IPS-20b (cell line): Measurements from ENCODE around the gene KIF26B.

Experiments used
- H3K27ac ChIP-seq: one replicate; pipeline ENCODE4 v1.5.1; 2013; ENCODE audit warnings: low read length
- H3K27me3 ChIP-seq: 2 replicates; pipeline ENCODE4 v1.6.1; 2013; ENCODE audit warnings: mild to moderate bottlenecking, low read length, inconsistent platforms; ENCODE audit not compliant: insufficient read depth
- H3K36me3 ChIP-seq: 2 replicates; pipeline ENCODE4 v1.6.1; 2013; ENCODE audit warnings: low read depth, mild to moderate bottlenecking, inconsistent platforms, low read length, moderate library complexity; ENCODE audit not compliant: insufficient read depth
- H3K4me1 ChIP-seq: 2 replicates; pipeline ENCODE4 v1.6.1; 2013; ENCODE audit warnings: mild to moderate bottlenecking, control low read depth, inconsistent platforms, low read length, moderate library complexity; ENCODE audit not compliant: insufficient read depth
- H3K4me3 ChIP-seq: 2 replicates; pipeline ENCODE4 v1.5.1; 2013; ENCODE audit warnings: mild to moderate bottlenecking, low read length, inconsistent platforms
- H3K9ac ChIP-seq: 2 replicates; pipeline ENCODE4 v1.6.1; 2013; ENCODE audit warnings: low read depth, mild to moderate bottlenecking, inconsistent platforms, low read length, moderate library complexity
- H3K9me3 ChIP-seq: 2 replicates; pipeline ENCODE4 v1.6.1; 2013; ENCODE audit warnings: mild to moderate bottlenecking, low read depth, low read length, inconsistent platforms; ENCODE audit not compliant: insufficient read depth

The KIF26B gene

DNA sequence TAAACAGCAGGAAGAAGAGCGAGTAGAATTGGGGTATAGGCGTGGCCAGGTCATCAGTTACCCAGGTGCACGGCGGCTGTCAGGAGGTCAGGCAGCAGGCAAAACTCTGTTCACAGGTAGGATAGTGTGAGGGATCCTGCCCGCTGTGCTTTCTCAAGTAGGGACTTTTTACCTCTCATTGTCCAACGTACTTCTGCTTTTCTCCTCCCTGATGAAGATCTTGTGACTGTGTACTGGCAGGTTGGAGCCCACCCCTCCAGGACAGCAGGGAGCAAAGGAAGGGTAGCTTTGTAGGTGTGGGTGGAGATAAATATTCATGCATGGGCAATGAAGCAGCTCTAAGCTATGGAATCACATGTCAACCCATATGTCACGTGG lies 373.5 kb downstream of the KIF26B start:
- Histone ChIP-seq H3K27ac (no peak overlapping the region), H3K4me1 (no peaks in the 10 kb centered on the region), H3K27me3 (no peaks in the 10 kb centered on the region), H3K9me3 (no peaks in the 10 kb centered on the region), H3K4me3 (no peak overlapping the region), H3K36me3 (no peaks in the 10 kb centered on the region), H3K9ac (no peak overlapping the region)

DNA sequence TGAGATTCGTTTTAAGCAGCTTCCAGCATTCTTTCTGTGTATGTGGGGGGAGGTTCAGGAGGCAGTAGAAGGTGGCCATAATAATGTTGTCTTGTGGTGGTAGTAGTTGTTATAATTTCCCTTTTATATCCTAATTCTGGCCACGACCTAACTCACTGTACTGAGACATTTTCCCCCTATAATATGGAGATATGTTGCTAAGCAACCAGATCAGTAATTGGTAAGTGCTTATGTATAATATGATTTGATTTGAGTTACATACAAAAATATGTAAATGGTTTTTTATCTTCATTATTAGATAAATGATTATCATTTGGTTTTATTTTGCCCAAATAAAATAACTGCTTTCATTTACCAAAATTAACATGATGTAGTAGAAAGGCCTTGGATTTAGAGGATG lies 376.2 kb downstream of the KIF26B start:
- H3K36me3 ChIP-seq: no peaks in the 10 kb centered on the region
- no peaks in the 10 kb centered on the region for H3K9me3 ChIP-seq
- no peaks in the 10 kb centered on the region for H3K27me3 ChIP-seq
- no peak overlapping the region for H3K27ac ChIP-seq
- H3K4me3 ChIP-seq: no peak overlapping the region
- H3K4me1 ChIP-seq: no peaks in the 10 kb centered on the region
- H3K9ac ChIP-seq: no peak overlapping the region

DNA sequence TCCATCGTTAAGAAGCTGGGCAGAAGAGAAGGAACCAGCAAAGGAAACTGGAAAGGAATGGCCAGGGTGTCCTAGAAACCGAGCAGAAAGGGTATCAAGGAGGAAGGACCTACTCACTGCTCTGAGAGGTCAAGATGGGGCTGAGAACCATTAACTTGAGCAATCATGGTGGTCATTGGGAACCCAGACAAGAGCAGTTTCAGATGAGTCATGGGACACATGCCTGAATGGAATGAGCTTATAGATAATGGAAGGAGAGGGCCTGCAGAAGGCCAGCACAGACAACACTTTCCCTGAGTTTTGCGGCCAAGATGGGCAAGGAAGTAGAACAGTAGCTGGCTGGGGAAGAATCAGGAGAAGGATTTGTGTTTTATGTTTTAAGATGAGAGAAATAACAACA lies 383.2 kb downstream of the KIF26B start:
- Histone ChIP-seq H3K9me3 (no peaks in the 10 kb centered on the region), H3K9ac (no peak overlapping the region), H3K36me3 (no peaks in the 10 kb centered on the region), H3K27me3 (no peaks in the 10 kb centered on the region), H3K4me1 (no peaks in the 10 kb centered on the region), H3K27ac (no peak overlapping the region), H3K4me3 (no peak overlapping the region)

DNA sequence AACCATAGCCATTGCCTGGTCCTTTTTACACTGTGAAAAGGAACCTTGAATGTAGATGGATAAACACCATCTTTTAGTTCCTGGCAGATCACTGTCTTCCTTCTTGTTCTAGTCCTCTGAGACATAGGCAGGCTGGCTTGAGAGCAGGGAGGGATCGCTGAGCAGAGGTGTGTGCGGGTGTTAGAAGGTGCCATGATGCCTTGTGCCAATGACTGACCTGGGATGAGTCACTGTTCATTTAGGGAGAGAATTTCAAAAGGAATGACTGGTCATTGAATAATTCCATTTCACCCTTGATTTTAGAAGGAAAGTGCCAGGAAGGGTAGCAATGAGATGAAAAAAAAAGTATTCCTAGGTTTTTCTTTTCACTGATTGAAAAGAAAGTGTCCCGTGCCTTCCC lies 383.9 kb downstream of the KIF26B start:
- no peaks in the 10 kb centered on the region for H3K4me1 ChIP-seq
- H3K4me3 ChIP-seq: no peak overlapping the region
- no peaks in the 10 kb centered on the region for H3K36me3 ChIP-seq
- H3K27me3 ChIP-seq: no peaks in the 10 kb centered on the region
- H3K9me3 ChIP-seq: no peaks in the 10 kb centered on the region
- no peak overlapping the region for H3K9ac ChIP-seq
- no peak overlapping the region for H3K27ac ChIP-seq

DNA sequence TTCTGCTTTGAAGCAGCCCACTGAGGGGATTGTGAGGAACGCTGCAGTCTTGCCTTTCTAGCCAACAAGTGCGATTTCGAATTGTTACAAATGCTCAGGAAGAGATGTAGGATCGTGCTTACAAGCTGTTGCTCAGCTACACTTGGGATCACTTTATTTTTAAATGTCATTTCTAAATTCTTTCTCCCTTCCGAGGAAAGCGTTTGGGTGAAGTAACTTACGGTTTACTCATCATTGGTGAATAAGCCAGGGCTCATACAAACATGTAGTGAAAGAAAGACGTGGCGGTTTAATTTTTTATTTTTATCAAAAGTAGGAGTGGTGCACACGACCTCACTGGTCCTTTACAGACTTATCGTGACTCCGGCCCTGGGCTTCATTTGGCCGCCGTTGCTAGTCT lies 386.6 kb downstream of the KIF26B start:
- no peaks in the 10 kb centered on the region for H3K4me1 ChIP-seq
- H3K27ac ChIP-seq: no peak overlapping the region
- no peaks in the 10 kb centered on the region for H3K36me3 ChIP-seq
- H3K9me3 ChIP-seq: no peaks in the 10 kb centered on the region
- H3K4me3 ChIP-seq: no peak overlapping the region
- no peaks in the 10 kb centered on the region for H3K27me3 ChIP-seq
- no peak overlapping the region for H3K9ac ChIP-seq

DNA sequence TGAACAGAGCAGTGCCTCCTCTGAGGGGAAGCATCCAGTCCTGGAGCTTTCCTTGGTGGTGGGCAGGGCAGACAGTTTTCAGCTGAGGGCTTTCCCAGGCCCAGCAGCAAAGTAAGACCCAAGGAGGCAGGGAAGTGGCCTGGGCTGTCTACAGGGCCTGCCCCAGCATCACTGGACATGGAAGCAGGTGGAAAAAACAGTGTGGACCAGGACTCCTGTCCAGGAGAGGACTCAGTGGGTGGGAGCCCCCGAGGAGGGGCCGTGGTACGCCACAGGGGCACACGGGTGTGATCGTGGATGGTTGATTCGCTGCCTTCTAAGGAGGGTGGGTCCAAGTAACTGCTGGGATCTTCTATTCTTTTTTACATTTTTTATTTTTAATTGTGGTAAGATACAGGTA lies 387.6 kb downstream of the KIF26B start:
- Histone ChIP-seq H3K9me3 (no peaks in the 10 kb centered on the region), H3K27ac (no peak overlapping the region), H3K4me3 (no peak overlapping the region), H3K36me3 (no peaks in the 10 kb centered on the region), H3K4me1 (no peaks in the 10 kb centered on the region), H3K9ac (no peak overlapping the region), H3K27me3 (no peaks in the 10 kb centered on the region)

DNA sequence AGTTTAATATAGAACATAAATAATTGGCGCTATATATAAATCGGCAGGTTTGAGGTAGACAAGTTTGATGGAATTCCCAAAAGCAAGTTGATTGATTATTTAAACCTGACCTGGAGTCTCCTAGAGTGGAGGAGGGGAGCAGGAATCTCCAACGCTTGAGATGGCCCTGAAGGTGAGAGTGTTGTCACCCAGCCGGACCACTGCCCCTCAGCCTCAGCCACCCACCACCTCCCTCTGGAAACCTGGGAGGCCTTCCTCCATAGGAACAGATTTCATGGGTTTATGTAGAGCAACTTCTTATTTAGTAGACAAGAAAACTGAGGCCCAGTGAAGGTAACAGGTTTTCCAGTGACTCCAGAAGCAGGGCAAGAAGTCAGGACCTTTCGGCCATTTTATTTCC lies 389.5 kb downstream of the KIF26B start:
- no peaks in the 10 kb centered on the region for H3K36me3 ChIP-seq
- no peaks in the 10 kb centered on the region for H3K27me3 ChIP-seq
- no peak overlapping the region for H3K27ac ChIP-seq
- no peaks in the 10 kb centered on the region for H3K4me1 ChIP-seq
- H3K4me3 ChIP-seq: no peak overlapping the region
- no peaks in the 10 kb centered on the region for H3K9me3 ChIP-seq
- no peak overlapping the region for H3K9ac ChIP-seq

DNA sequence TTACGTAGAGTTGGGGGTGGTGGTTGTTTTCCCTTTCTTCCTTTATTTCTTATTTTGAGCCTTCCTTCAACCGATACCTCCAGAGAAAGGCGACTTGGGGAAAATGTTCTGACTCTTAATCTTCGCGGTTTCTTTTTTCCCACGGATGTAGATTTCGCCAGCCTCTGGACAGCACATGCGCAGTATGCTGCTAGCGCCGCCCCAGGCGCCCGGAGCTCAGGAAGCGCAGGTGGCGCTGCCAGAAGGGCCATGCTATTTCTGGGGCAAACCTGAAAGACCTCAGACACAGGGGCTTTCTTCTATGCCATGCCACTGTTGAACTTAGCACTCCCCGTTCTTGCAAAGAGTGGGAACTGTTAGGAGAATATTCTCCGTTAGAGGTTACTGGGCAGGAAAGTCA lies 392.1 kb downstream of the KIF26B start:
- no peak overlapping the region for H3K4me3 ChIP-seq
- H3K4me1 ChIP-seq: no peaks in the 10 kb centered on the region; the same call in 1 of the 2 replicates
- no peak overlapping the region for H3K9ac ChIP-seq
- no peaks in the 10 kb centered on the region for H3K36me3 ChIP-seq
- no peak overlapping the region for H3K27ac ChIP-seq
- no peaks in the 10 kb centered on the region for H3K27me3 ChIP-seq
- no peaks in the 10 kb centered on the region for H3K9me3 ChIP-seq

DNA sequence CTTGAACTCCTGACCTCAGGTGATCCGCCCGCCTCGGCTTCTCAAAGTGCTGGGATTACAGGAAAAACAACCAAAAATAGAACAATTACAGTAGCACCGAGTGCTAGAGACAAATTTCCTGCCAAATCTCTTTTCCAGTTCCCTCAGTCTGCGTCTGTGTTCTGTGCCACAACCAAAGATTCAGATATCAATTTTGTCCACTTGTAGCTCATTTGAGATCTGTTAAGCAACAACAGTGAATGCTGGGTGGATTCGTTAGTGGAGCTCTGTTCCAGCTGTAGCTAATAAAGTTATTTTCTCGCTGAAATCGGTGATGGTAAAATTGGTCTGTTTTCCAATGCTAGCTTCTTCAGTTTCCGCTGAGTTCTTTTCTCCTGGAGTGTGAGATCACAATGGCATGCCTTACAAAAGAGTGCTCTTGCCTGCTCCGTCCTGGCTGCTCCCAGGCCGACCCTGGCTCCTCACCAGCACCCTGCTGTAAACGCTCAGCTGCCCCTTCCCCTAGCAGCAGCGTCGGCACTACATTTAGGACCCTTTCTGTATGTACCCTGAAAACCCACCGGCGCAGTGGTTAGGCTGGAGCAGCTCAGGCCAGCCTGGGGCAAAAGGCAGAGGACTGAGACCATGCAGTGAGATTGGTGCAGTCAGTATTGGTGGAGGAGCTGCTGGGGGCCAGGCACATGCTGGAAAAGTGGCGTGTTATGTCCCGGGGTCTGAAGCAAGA lies 395.4 kb downstream of the KIF26B start:
- Histone ChIP-seq H3K9me3 (no peaks in the 10 kb centered on the region), H3K9ac (no peak overlapping the region), H3K4me1 (peaks cover 7% of the 10 kb centered on the region; the same call in 1 of the 2 replicates), H3K36me3 (no peaks in the 10 kb centered on the region), H3K27ac (no peak overlapping the region), H3K27me3 (no peaks in the 10 kb centered on the region), H3K4me3 (no peak overlapping the region)

DNA sequence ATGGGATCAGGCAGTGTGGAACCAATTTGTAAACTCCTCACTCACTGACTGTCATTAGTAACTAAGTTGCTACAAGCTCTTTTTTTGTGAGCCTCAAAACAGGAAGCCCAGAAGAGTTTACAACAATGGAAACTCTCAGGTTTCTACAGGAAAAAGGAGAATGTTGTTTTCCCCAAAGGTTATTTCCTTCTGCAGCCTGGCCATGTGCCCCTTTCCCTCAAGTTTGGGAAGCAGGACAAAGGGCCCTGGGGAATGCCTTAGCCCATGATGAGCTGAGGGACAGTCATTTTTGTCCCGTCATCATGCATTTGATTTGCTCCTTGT lies 395.9 kb downstream of the KIF26B start:
- Histone ChIP-seq H3K4me1 (peaks cover 7% of the 10 kb centered on the region; the same call in 1 of the 2 replicates), H3K27me3 (no peaks in the 10 kb centered on the region), H3K36me3 (no peaks in the 10 kb centered on the region), H3K27ac (no peak overlapping the region), H3K9me3 (no peaks in the 10 kb centered on the region), H3K4me3 (no peak overlapping the region), H3K9ac (no peak overlapping the region)

DNA sequence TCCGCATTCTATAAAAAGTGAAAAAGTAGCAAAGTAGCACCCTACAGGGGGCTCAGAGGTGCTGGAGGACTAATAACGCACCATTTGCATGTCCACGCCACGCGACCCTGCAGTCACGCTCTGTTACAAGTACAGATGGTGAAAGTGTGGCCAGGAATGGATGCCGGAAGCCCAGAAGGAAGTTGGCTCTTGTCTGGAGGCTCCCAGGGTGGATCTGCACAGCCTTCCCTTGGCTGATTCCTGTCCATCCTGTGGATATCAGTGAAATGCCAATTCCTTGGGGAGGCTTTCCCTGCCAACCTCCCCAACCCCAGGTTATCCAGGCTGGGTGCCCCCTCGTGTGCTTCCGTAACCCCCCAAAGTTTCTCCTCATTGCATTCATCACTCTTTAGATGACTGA lies 396.8 kb downstream of the KIF26B start:
- no peak overlapping the region for H3K4me3 ChIP-seq
- H3K36me3 ChIP-seq: no peaks in the 10 kb centered on the region
- H3K27ac ChIP-seq: no peak overlapping the region
- no peak overlapping the region for H3K9ac ChIP-seq
- H3K4me1 ChIP-seq: peaks cover 7% of the 10 kb centered on the region; the same call in 1 of the 2 replicates
- no peaks in the 10 kb centered on the region for H3K9me3 ChIP-seq
- no peaks in the 10 kb centered on the region for H3K27me3 ChIP-seq

DNA sequence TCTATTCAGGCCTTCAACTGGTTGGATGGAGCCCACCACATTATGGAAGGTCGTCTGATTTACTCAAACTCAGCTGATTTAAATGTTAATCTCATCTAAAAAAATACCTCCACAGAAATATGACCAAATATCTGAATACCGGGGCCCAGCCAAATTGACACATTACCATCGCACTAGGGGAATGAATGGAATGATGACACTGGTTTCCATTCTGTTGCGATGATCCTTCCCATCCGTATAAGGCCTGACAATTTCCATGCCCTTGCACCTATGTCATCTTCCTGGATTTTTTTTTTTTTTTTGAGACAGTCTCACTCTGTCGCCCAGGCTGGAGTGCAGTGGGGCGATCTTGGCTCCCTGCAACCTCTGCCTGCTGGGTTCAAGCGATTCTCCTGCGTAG lies 397.5 kb downstream of the KIF26B start:
- H3K36me3 ChIP-seq: no peaks in the 10 kb centered on the region

More for the DNA sequence above, 397.5 kb downstream of the KIF26B start:
- no peak overlapping the region for H3K4me3 ChIP-seq
- peaks cover 7% of the 10 kb centered on the region; the same call in 1 of the 2 replicates for H3K4me1 ChIP-seq
- H3K27me3 ChIP-seq: no peaks in the 10 kb centered on the region
- no peak overlapping the region for H3K9ac ChIP-seq
- H3K27ac ChIP-seq: no peak overlapping the region
- no peaks in the 10 kb centered on the region for H3K9me3 ChIP-seq
